ENCODE results near the gene NRGN. TPM values are rescaled to one million over a fixed set of nuclear protein-coding genes. Genes with fewer than 3 reads are reported as not detected.

The NRGN gene
- total RNA-seq, 1 experiment from 2014 or later, result 17.5 TPM

DNA sequence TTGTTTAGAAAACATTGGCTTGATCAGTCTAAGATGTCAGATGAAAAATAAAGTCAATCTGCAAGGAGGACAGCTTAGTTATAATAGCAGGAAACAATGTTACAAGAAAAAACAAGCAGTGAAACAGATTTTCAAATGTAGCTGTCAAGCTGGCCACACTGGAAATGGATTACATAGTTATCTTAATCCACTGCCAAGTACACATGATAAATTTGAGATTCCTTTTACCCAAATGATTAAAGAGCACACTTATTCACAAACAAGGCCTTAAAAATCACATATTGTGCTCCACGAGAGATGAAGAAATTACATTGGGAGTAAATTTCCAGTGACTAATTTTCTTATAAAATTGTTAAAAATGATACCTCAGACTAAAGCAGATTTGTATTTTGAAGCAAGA, 39.8 kb downstream of the NRGN start:
- DNase-seq (ENCODE audit: low read depth), result no peak

DNA sequence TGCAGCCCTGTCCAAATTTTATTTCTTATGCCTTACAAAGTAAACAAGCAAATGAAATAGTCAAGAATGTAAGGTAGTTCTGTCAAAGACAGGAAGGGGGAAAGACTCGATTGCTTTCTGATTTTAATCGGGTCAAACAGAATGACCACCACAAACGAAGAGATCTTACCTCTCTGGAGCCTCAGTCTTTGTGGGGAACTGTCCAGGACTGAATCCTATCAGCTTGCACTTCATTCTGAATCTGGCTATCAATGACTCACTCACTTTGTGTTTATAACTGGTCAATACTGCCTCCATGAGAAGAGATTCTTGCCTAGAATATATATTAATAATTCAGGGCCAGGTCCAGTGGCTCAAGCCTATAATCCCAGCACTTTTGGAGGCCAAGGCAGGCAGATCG, 43.3 kb downstream of the NRGN start:
- no peak for DNase-seq (ENCODE audit: low read depth)

DNA sequence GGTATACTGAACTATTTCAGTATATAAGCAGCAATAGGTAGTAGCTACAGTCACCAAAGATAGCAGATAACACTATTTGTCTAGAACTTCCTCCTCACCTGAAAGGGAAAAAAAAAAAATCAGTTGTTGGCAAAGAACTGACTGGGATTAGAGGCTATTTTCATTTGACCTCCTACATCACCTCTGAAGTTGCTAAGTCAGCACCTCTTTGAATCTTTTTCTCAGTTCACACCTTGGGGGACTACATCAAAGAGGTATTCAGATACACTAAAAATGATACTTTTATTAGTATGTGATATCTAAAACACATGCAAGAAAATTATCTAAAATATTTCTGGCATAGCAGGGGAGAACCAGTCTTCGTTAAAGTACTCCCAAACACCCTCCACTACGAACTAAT, 44.3 kb downstream of the NRGN start:
- DNase-seq (ENCODE audit: low read depth), result no peak

DNA sequence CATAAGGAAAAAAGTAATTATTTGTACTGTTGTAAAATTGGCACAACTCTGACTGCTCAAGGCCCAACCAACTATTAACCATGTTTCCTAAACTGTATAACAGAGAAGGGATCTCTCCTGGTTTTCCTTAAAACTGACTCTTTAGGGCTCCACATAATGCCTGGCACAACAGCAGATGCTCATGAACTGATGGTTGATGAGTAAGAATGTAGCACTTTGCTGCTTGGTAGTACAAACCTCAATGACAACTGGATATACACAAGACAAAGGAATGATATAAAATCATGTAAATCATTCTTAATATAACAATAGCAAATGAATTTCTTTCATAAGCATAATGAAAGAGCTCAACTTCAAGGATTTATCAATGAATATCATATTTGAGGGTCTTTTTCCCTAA, 48.8 kb downstream of the NRGN start:
- DNase-seq (ENCODE audit: low read depth), result no peak

DNA sequence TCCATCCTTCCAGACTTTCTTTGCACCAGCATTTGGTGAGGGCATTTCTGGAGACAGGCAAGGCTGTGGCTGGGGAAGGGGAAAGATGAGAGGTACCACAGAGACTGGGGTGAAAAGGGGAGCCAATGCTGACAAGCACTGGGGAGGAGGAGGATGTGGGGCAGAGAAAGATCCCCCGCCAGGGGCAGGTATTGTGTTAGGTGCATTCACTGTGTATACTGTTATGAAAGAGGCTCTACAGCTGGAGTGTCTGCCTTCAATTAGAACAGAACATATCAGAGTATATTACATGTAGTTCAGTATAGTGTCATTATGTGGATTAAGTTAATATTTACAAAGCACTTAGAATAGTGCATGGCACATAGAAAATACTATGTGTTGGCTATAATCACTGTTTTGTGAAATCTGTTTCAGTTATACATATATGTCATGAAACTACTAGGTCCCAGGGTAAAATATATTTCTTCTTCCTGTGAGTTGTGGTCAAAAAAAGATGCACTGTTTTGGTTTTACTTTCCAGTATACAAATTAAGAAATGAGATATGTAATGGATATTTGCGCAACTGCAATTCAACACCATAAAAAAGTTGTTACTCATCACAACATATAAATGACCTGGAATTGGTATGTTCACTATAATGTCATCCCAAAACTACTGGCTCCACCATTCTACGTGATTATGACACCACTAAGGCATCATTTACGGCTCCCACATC, 52.0 kb downstream of the NRGN start:
- DNase-seq (ENCODE audit: low read depth), result no peak

DNA sequence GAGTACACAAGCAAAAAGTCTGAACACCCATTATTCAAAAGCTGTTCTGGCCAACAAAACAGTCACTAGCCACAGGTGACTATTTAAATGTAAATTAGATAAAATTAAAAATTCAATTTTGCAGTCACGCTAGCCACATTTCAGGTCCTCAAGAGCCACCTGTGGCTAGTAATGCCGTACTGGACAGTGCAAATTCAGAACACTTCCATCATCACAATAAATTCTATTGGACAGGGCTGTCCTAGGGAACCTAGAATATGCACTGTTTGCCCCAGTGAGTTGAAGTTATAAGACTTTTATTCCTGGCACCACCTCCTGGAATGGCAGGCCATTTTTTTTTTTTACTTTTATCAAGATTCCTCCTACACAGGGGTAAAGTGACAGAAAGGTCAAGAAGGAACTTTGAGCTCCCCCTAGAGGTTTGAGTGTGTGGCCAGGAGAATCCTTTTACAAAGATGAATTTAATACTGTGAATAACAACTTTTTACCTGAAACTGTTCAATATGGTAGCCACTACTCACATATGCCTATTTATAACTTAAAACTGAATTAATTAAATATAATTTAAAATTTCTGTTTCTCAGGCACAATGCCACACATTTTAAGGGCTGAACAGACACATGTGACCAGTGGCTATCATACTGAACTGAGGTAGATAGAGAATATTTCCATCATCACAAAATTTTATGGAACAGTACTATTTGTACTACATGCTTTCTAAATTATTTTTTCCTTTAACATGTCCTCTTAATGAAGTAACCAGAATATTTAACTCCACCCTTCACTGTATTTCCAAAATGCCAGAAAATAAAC, 53.9 kb downstream of the NRGN start:
- peak; percentile 34 for DNase-seq (ENCODE audit: low read depth)

DNA sequence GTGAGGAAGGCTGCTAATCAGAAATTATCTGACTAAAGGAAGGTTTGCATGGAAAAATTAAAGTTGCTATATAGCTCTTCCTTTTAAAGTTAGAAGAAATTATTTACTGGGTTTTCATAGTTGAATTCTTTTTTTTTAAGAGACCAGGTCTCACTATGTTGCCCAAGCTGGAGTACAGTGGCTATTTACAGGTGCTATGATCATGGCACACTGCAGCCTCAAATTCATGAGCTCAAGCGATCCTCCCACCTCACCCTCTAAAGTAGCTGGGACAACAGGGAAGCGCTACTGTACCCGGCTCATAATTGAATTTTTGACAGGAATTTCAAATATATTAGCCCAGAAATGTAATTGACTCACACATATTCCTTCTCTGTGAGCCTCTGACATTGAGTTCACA, 56.6 kb downstream of the NRGN start:
- no peak for DNase-seq (ENCODE audit: low read depth)

Other genes starting within 250 kb of the NRGN start
- not detected in 2 replicates for gene OR8B12, start 196.3 kb upstream of the NRGN start, total RNA-seq (2014; rRNA removed; shearing (Covaris generic))
- gene OR8A1, start 169.9 kb upstream of the NRGN start, total RNA-seq (2014; rRNA removed; shearing (Covaris generic)), result not detected in 2 replicates
- not detected in 2 replicates for gene PANX3, start 128.5 kb upstream of the NRGN start, total RNA-seq (2014; rRNA removed; shearing (Covaris generic))
- gene TBRG1, start 117.1 kb upstream of the NRGN start, total RNA-seq (2014; rRNA removed; shearing (Covaris generic)), result 42.9 and 52.7 TPM in 2 replicates
- 4.3 and 5.5 TPM in 2 replicates for gene SIAE, start 66.2 kb upstream of the NRGN start, total RNA-seq (2014; rRNA removed; shearing (Covaris generic))
- 17.4 and 17.7 TPM in 2 replicates for gene SPA17, start 66.0 kb upstream of the NRGN start, total RNA-seq (2014; rRNA removed; shearing (Covaris generic))
- gene VSIG2, start 12.3 kb downstream of the NRGN start, total RNA-seq (2014; rRNA removed; shearing (Covaris generic)), result not detected in 2 replicates
- gene ESAM, start 22.3 kb downstream of the NRGN start, total RNA-seq (2014; rRNA removed; shearing (Covaris generic)), result 0.43 and 0.66 TPM in 2 replicates
- gene MSANTD2, start 60.5 kb downstream of the NRGN start, total RNA-seq (2014; rRNA removed; shearing (Covaris generic)), result 13.7 and 14.5 TPM in 2 replicates
- 20.5 and 24.5 TPM in 2 replicates for gene ROBO3, start 125.5 kb downstream of the NRGN start, total RNA-seq (2014; rRNA removed; shearing (Covaris generic))
- 21.1 and 25.0 TPM in 2 replicates for gene ROBO4, start 157.9 kb downstream of the NRGN start, total RNA-seq (2014; rRNA removed; shearing (Covaris generic))
- 0.05 TPM in 1 of 2 replicates, not detected in the other for gene HEPN1, start 179.3 kb downstream of the NRGN start, total RNA-seq (2014; rRNA removed; shearing (Covaris generic))
- 0.29 TPM in 1 of 2 replicates, not detected in the other for gene HEPACAM, start 196.1 kb downstream of the NRGN start, total RNA-seq (2014; rRNA removed; shearing (Covaris generic))
- gene CCDC15, start 214.3 kb downstream of the NRGN start, total RNA-seq (2014; rRNA removed; shearing (Covaris generic)), result 7.4 and 8.1 TPM in 2 replicates

Data from HT1080 (cell line).